ENCODE results near the gene LTB.
A peak's percentile ranks its signal among the peaks of the same experiment; 100 is the strongest.
"Not testable (repeated sequence)": the region's sequence is repeated elsewhere in the genome, so short reads cannot be mapped to it uniquely, and the experiment has no call there.

Gene LTB

GRCh38 chr6:31609519-31610406 is 27.5 kb upstream of the LTB start:
- no peak for DNase-seq

DNA sequence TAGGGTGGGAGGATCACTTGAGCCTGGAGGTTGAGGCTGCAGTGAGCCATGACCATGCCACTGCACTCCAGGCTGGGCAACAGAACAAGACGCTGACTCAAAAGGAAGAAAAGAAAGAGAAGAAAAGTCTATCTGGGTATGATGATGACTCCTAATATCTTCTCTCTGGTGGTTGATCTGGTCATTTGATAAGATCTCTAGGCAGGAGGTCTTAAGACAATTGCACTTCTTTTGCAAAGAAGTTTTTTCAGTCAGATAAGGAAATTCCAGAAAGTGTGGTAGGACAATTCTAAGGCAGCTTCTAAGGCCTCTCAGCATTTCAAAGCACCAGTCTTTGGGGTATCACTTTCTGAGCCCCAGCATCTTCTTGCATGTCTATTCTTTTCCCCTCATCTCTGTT is 25.1 kb upstream of the LTB start:
- DNase-seq = no peak

GRCh38 chr6:31597006-31597405 is 14.8 kb upstream of the LTB start:
- no peak for DNase-seq

GRCh38 chr6:31592396-31592771 is 10.2 kb upstream of the LTB start:
- DNase-seq = no peak

DNA sequence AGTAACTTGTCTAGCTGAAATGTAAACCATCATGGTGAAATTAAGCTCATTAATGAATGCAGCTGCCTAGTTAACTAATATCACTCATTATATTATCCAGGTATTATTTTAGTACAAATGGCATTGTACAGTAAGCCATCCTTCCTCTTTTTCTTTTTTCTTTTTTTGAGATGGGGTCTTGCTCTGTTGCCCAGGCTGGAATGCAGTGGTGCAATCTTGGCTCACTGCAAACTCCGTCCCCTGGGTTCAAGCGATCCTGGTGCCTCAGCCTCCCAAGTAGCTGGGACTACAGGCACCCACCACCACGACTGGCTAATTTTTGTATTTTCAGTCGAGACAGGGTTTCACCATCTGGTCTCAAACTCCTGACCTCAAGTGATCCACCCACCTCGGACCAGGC is 8.5 kb upstream of the LTB start:
- DNase-seq = not testable (repeated sequence)

DNA sequence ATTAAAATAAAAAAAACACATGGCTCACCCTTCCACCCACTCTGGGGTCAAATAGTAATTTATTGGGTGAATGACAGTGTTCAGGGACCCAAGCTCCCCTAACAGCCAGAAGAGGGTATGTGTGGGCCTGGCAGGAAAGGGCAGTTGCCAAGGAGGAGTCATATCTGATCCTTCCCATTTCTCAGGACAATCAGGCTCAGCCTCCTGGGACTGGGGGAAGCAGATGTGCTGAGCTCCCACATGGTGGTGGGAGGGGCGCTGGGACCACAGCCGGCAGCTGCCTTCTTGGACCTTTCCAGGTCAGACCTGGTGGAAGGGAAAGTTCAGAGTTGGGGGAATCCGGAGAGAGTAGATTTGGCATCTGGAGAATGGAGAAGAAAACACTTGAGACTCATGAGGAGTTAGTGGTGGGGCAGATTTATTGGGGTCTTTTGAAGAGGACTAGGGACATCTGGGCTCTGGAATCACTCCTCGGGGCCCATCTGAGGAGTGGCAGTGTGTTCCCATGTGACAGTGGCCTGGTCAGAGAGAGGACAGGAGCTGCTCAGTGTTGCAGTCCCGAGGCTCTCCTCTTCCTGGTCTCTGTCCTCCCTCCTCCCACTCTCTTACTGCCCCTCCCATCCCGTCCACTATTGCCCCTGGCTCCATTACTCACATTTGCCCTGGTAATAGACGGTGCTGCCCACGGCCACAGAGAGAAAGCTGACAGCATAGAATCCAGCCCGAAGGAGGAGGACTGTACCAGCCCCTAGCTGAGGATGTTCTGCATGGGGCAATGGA is 6.8 kb upstream of the LTB start:
- DNase-seq = no peak

DNA sequence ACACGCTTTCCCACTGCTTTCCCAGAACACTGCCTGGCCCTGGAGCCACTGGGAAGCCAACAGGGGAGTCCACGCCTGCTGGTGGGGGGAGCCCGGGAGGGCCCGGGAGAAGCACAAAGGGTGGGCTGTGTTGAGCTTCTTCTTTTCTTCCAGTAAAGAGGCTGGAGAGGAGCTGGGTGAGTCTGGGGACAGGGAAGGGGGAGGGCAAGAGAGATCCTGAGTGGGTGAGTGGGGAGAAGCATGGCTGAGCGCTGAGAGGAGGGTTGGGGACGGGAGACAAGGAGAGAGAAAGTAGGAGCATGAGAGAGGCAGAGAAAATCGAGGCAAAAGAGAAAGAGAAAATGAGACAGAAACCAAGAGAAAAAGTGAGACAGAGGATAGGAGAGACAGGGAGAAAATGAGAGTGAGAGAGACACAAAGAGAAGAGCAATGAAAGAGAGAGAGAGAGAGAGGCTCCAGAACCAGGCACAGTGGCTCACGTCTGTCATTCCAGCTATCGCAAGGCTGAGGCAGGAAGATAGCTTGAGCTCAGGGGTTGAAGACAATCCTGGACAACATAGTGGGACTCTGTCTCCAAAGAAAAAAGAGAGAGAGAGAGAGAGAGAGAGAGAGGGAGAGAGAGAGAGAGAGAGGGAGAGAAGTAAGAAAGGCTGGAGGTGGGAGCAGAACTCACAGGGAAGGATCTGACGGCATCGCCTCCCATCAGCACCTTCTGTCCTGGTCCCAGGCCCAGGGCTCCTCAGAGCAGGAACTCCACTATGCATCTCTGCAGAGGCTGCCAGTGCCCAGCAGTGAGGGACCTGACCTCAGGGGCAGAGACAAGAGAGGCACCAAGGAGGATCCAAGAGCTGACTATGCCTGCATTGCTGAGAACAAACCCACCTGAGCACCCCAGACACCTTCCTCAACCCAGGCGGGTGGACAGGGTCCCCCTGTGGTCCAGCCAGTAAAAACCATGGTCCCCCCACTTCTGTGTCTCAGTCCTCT is 5.9 kb upstream of the LTB start:
- DNase-seq = no peak

DNA sequence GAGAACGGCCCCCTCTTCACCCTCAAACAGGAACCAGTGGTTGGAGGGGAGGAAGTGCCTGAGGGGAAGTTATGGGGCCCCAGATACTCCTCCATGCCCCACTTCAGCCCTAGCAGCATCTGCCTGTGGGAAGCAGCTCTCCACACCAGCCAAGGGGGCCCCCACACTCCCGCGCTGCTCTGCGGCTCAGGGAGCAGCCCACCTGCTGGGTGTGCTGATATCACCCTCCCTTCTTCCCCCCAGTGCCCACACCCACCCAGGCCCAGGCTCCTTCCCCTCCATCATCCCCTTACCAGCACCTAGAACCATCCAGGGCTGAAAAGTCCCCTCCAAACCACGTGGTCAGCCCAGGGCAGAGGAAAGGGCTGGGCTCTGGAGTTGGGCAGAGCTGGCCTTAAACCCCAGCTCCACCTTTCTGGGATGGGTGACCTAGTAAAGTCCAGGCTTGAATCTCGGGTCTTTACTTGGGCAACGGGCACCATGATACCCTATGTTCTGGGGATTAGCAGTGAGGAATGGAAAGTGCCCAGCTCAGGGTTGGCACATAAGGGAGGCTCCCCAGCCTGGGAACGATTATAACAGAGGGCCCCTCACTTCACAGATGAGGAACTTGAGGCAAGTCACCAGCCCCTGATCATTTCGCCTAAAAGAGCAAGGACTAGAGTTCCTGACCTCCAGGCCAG is 4.5 kb upstream of the LTB start:
- DNase-seq = no peak

DNA sequence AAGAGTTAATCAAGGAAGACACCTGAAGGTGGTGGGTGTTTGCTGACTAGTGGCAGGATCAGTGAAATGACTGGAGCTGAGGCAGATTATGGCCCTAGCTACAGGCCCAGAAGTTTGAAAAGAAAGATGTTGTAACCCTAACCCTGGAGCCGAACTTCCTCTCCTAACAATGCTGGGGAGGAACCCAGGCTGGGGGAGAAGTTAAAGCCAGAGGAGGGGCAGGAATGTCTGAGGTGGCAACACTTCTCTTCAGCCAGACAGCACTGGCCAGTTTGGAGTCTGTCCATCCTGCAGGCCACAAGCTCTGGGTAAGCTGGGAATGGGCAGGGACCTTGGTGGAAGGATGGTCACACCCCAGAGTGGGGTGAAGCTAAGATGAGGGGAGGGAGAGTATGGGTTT is 3.8 kb upstream of the LTB start, which contains the start of gene LST1:
TSS of gene LST1 (plus strand) at position 270 of the 400 bp plus-strand sequence. CDS start 1,023 bp downstream, outside the sequence.
- DNase-seq = no peak

DNA sequence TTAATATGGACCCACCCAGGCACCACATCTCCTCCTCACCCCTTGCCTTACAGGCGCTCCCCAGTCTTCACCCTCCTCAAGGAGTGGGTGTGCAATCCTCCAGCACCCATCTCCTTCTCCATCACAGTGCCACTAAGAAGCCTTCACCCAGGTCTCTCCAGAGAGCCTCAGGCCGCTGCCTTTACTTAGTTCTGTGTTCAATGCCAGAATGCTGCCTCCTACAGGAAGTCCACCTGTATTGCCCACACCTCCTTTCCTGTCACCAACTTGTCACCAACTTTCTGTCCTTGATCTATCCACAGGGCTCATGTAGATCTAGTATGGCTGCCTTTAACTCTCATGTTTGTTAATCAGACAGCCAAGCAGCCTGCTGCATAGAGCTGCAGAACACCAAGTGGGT is 3.3 kb upstream of the LTB start:
- DNase-seq = no peak

GRCh38 chr6:31581434-31582229 is 592 bp downstream of the LTB start:
- DNase-seq = no peak

- peak; percentile 91 for DNase-seq
Measured at GRCh38 chr6:31580807-31581433, 1.3 kb downstream of the LTB start.

DNA sequence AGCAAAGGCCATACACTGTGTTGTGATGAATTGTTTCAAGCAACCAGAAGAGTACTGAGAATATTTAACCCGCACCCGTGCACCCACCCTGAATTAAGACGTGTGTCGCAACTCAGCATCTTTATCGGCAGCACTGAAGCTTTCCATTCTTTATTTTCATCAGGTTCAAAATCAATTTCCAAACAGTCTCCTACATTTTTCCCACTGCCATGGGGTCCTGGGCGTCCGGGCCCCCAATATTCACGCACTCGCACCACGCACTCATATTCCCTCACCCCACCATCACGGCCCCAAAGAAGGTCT is 1.8 kb downstream of the LTB start:
- no peak for DNase-seq

DNA sequence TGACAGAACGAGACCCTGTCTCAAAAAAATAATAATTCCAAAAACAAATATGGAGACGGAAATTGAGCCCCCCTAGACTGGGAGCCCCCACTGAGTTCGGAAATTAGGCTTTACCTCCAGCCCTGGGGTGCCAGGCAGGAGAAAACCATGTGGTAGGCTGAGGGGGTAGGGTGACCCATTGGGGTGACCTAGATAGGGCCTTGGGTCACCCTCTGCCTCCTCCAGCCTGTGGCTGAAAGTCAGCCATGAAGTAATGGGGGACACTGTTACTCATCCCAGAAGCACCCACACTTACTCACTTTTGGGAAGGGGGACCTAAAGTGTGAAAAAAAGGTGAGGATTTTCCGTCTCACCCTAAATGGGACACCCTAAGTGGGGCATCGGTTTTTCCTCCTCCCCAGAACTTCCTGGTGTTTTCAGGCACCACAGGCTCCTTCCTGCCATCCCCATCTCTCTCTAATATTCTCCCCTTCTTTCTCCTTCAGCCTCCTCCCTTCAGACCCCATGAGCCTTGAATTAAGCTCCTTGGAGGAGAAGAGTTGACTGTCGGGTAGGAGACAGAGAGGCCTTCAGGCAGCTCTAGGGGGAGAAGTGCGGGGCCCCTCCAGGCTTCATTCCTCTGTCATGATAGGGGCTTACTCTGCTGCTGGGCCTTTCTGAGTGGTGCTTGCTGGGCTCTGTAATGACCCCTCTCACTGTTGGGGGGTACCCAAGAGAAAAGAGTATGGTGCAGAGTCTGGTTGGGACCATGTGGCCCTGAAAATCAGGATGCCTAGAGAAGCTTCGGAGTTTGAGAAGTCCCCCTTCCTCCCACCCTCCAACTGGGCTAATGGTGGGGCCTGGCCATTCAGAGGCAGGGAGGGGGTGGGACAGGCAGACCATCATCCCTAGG is 2.4 kb downstream of the LTB start:
- DNase-seq = no peak

DNA sequence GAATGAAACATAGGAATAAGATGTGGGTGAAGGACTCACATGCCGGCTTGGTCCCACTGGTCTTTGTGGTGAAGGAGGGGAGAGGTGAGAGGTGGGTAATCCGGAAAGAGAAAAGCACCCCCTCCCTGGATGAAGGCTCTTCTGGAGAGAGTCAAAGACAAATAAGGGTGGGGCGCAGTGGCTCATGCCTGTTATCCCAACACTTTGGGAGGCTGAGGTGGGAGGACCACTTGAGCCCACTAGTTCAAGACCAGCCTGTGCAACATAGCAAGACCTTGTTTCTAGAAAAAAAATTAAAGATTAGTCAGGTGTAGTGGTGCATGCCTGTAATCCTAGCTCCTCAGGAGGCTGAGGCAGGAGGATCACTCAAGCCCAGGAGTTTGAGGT is 3.1 kb downstream of the LTB start:
- no peak for DNase-seq

GRCh38 chr6:31578184-31579118 is 3.8 kb downstream of the LTB start:
- DNase-seq = no peak

- DNase-seq = no peak
Measured at GRCh38 chr6:31577579-31577966, 4.7 kb downstream of the LTB start.

GRCh38 chr6:31576897-31577578 is 5.2 kb downstream of the LTB start:
- DNase-seq = no peak

Measured in right kidney (tissue), 1 donor.